Parathyroid adenoma (tissue), 2 donors: ENCODE data around the gene PDRG1.
A peak's percentile ranks its signal among the peaks of the same experiment; 100 is the strongest.
"Not testable (repeated sequence)": the region's sequence is repeated elsewhere in the genome, so short reads cannot be mapped to it uniquely, and the experiment has no call there.

Experiments used
- H2AFZ ChIP-seq: fragments of 300-600 bp; sonication (generic); one replicate; pipeline ENCODE4 v1.7.0; 2017; ENCODE audit warnings: antibody characterized with exemption, mild to moderate bottlenecking
- H3K27ac ChIP-seq: fragments of 300-600 bp; sonication (generic); one replicate; pipeline ENCODE4 v1.7.0; 2017
- H3K27me3 ChIP-seq: fragments of 300-600 bp; sonication (generic); one replicate; pipeline ENCODE4 v1.7.0; 2017; ENCODE audit warnings: low read length; ENCODE audit not compliant: control insufficient read depth, insufficient read depth
- H3K36me3 ChIP-seq: fragments of 300-600 bp; sonication (generic); one replicate; pipeline ENCODE4 v1.7.0; 2017; ENCODE audit warnings: low read length; ENCODE audit not compliant: control insufficient read depth, insufficient read depth
- H3K4me1 ChIP-seq: fragments of 300-600 bp; sonication (generic); one replicate; pipeline ENCODE4 v1.7.0; 2017; ENCODE audit warnings: control low read depth
- H3K4me2 ChIP-seq: fragments of 300-600 bp; sonication (generic); one replicate; pipeline ENCODE4 v1.7.0; 2017; ENCODE audit warnings: low read length
- H3K4me3 ChIP-seq: fragments of 300-600 bp; sonication (generic); one replicate; pipeline ENCODE4 v1.7.0; 2017; ENCODE audit warnings: low read depth, low read length
- H3K79me2 ChIP-seq: fragments of 300-600 bp; sonication (generic); one replicate; pipeline ENCODE4 v1.7.0; 2017; ENCODE audit warnings: control low read depth
- H3K9ac ChIP-seq: fragments of 300-600 bp; sonication (generic); one replicate; pipeline ENCODE4 v1.7.0; 2017; ENCODE audit warnings: mild to moderate bottlenecking
- H3K9me3 ChIP-seq: fragments of 300-600 bp; sonication (generic); one replicate; pipeline ENCODE4 v1.7.0; 2017; ENCODE audit warnings: low read length; ENCODE audit not compliant: control insufficient read depth
- TF ChIP-seq, protein P1 (sequence below): fragments of 300-600 bp; sonication (generic); IDR thresholded peaks from one replicate; pipeline ENCODE4 v1.7.0; 2017; ENCODE audit warnings: antibody characterized with exemption, mild to moderate bottlenecking
- donor health status: primary hyperparathyroidism.

The PDRG1 gene

DNA sequence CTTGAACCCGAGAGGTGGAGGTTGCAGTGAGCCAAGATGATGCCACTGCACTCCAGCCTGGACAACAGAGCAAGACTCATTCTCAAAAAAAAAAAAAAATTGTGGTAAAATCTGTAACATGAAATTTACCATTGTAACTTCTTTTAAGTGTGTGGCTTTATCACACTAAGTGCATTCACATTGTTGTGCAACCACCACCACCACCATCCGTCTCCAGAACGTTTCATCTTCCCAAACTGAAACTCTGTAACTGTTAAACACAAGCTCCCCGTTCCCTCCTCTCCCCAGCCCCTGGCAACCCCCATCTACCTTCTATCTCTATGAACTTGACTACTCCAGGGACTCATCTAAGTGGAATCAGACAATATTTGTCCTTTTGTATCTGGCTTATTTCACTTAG, 29.7 kb downstream of the PDRG1 start:
- Histone ChIP-seq H3K79me2 (no peaks in the 10 kb centered on the region), H3K9me3 (no peaks in the 10 kb centered on the region), H3K27ac (no peak overlapping the region), H3K27me3 (no peaks in the 10 kb centered on the region), H3K9ac (no peak overlapping the region), H3K4me1 (peaks cover 44% of the 10 kb centered on the region), H3K4me3 (no peak overlapping the region), H2AFZ (no peak overlapping the region), H3K4me2 (no peak overlapping the region), H3K36me3 (no peaks in the 10 kb centered on the region)
- TF ChIP-seq, protein P1, sequence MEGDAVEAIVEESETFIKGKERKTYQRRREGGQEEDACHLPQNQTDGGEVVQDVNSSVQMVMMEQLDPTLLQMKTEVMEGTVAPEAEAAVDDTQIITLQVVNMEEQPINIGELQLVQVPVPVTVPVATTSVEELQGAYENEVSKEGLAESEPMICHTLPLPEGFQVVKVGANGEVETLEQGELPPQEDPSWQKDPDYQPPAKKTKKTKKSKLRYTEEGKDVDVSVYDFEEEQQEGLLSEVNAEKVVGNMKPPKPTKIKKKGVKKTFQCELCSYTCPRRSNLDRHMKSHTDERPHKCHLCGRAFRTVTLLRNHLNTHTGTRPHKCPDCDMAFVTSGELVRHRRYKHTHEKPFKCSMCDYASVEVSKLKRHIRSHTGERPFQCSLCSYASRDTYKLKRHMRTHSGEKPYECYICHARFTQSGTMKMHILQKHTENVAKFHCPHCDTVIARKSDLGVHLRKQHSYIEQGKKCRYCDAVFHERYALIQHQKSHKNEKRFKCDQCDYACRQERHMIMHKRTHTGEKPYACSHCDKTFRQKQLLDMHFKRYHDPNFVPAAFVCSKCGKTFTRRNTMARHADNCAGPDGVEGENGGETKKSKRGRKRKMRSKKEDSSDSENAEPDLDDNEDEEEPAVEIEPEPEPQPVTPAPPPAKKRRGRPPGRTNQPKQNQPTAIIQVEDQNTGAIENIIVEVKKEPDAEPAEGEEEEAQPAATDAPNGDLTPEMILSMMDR, result no peak

DNA sequence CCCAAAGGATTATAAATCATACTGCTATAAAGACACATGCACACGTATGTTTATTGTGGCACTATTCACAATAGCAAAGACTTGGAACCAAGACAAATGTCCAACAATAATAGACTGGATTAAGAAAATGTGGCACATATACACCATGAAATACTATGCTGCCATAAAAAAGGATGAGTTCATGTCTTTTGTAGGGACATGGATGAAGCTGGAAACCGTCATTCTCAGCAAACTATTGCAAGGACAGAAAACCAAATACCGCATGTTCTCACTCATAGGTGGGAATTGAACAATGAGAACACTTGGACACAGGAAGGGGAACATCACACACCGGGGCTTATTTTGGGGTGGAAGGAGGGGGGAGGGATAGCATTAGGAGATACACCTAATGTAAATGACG, 30.4 kb downstream of the PDRG1 start:
- H2AFZ ChIP-seq, H3K27me3 ChIP-seq, H3K36me3 ChIP-seq, H3K4me2 ChIP-seq, H3K79me2 ChIP-seq, H3K9me3 ChIP-seq, H3K27ac ChIP-seq, H3K4me3 ChIP-seq, H3K9ac ChIP-seq: not testable (repeated sequence)
- peaks cover 51% of the 10 kb centered on the region for H3K4me1 ChIP-seq

DNA sequence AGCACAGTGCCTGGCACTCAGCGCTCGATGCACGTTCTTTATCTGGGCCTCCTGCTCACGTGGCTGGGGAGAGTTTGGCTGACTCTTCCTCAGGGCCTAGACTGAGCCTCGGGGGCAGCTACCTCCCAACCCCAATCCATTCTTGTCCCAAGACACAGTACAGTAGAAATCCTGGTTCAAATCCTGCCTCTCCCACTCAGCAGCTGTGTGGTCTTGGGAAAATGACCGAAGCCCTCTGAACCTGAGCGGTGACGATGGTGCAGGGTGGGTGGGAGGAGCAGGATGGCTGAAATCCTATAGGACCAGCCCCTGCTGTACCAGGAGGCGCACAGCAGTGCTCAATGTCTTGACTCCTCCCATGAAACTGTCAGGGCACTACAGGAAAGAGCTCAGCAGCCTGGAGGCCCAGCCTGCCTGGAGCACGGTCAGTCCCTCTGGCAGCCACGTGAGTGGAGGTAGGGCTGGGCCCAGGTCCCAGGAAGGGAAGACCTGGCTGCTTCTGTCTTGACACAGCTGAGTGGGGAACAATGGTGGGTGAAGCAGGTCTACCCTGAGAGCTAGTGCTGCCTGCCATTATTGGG, 31.5 kb downstream of the PDRG1 start:
- Histone ChIP-seq H3K9ac (no peak overlapping the region), H3K27ac (peak overlapping the region; percentile 97), H3K4me1 (peaks cover 56% of the 10 kb centered on the region), H3K9me3 (no peaks in the 10 kb centered on the region), H3K36me3 (no peaks in the 10 kb centered on the region), H3K27me3 (no peaks in the 10 kb centered on the region), H3K4me2 (no peak overlapping the region), H3K4me3 (no peak overlapping the region), H2AFZ (peak overlapping the region; percentile 67), H3K79me2 (no peaks in the 10 kb centered on the region)
- TF ChIP-seq, protein P1, result no peak

DNA sequence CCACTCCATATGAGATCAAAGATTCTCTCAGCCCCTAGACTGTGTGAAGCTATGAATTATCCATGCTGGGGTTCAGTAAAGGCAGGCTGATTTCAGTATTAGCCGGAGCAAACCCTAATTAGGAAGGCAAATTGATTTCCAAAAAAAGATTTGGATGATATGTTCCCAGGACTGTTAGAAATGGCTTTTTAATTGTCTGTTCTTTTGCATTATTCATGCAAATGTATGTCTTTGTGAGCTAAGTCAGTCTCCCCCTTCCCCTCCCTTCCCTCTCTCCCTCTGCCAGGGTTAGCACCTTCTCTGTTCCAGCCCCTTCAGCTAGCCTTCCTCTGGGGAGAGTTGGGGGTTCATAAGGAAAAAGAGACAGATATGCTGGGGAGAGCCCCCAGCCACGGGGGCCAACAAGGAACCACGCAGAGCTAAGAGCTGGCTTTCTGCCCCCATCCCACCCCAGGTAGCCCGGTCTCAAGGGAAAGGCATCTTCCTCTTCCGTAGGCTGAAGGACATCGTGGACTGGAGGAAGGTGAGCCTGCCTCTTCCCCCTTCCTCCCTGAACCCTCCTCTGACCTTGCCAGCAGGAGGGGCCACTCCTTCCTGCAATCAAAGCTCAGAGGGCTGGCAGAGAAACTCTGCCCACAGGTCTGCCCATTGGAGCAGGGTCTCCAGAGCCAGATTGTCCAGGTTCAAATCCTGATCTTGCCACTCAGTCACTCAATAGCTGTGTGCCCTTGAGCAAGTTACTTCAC, 32.3 kb downstream of the PDRG1 start:
- Histone ChIP-seq H3K9ac (no peak overlapping the region), H3K4me2 (no peak overlapping the region)
- TF ChIP-seq, protein P1, result no peak

DNA sequence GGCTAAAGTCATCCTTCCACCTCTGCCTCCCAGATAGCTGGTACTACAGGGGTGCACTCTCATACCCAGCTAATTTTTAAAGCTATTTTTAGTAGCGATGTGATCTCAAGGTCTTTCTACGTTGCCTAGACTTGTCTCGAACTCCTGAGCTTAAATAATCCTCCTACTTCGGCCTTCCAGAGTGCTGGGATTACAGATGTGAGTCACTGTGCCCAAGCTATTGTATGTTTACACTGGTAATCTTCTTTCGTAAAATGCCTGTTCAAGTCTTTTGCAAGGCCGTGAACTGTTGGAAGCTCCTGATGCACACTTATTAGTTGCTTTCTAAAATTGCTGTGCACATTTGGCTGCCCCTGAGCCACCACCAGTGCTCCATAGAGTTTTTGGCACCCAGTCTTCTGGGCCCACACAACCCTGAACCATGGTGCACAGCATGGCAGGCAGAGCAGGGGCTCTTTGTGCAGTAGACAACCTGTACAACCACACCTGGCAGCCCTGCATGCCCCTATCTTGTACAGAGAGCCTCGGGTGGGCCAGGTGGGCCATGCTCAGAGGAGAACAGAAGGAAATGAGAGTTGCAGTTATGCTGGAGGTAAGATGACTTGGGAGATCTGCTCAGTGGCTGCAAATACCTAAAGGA, 33.3 kb downstream of the PDRG1 start:
- Histone ChIP-seq H3K9me3 (no peaks in the 10 kb centered on the region), H3K4me3 (no peak overlapping the region), H2AFZ (peak overlapping the region; percentile 52), H3K9ac (no peak overlapping the region), H3K27me3 (no peaks in the 10 kb centered on the region), H3K79me2 (no peaks in the 10 kb centered on the region), H3K27ac (peak overlapping the region; percentile 97), H3K4me2 (peak overlapping the region; percentile 34), H3K36me3 (no peaks in the 10 kb centered on the region), H3K4me1 (peaks cover 54% of the 10 kb centered on the region)
- TF ChIP-seq, protein P1, result no peak

More for the DNA sequence above, 32.3 kb downstream of the PDRG1 start:
- H2AFZ ChIP-seq, result peak overlapping the region; percentile 67
- no peaks in the 10 kb centered on the region for H3K9me3 ChIP-seq
- H3K36me3 ChIP-seq, result no peaks in the 10 kb centered on the region
- peaks cover 57% of the 10 kb centered on the region for H3K4me1 ChIP-seq
- H3K27ac ChIP-seq, result peak overlapping the region; percentile 97
- no peaks in the 10 kb centered on the region for H3K27me3 ChIP-seq
- no peak overlapping the region for H3K4me3 ChIP-seq
- H3K79me2 ChIP-seq, result no peaks in the 10 kb centered on the region

DNA sequence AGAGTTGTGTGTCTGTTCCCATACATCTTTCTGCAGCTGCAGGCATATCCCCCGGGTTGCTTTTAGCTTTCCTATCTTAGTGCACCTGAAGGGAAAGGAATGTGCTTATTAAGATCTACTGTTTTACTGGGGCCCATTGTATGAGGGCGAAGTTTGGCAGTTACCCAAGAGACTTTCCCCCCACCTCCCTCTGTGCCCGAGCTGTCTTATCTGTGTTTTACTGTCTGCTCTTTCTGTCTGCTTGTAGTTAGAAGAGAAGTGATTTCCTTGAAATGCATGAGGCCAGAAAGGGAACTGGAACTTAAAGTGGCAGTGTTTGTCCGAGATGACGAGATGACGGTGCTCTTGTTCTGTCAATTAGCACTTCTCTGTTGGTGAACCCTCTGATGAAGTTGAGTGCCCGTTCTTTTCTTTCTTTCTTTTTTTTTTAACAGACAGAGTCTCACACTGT, 33.9 kb downstream of the PDRG1 start:
- Histone ChIP-seq H3K4me1 (peaks cover 53% of the 10 kb centered on the region), H3K4me2 (peak overlapping the region; percentile 34)
- not testable (repeated sequence) for H3K79me2 ChIP-seq

More for the DNA sequence above, 33.9 kb downstream of the PDRG1 start:
- Histone ChIP-seq H3K4me3 (peak overlapping the region; percentile 17), H3K27ac (peak overlapping the region; percentile 97), H2AFZ (peak overlapping the region; percentile 52)
- not testable (repeated sequence) for H3K27me3 ChIP-seq, H3K9ac ChIP-seq, H3K9me3 ChIP-seq, H3K36me3 ChIP-seq
